HG03139 (cell line): ENCODE measurements around the gene PDE6D.
"Not testable (repeated sequence)": the region's sequence is repeated elsewhere in the genome, so short reads cannot be mapped to it uniquely, and the experiment has no call there.

Experiments used
- ATAC-seq: cut with Tn5 transposase; IDR thresholded peaks from one replicate; pipeline ENCODE4 v1.9.1; 2021; ENCODE audit not compliant: unreplicated experiment

The PDE6D gene

DNA sequence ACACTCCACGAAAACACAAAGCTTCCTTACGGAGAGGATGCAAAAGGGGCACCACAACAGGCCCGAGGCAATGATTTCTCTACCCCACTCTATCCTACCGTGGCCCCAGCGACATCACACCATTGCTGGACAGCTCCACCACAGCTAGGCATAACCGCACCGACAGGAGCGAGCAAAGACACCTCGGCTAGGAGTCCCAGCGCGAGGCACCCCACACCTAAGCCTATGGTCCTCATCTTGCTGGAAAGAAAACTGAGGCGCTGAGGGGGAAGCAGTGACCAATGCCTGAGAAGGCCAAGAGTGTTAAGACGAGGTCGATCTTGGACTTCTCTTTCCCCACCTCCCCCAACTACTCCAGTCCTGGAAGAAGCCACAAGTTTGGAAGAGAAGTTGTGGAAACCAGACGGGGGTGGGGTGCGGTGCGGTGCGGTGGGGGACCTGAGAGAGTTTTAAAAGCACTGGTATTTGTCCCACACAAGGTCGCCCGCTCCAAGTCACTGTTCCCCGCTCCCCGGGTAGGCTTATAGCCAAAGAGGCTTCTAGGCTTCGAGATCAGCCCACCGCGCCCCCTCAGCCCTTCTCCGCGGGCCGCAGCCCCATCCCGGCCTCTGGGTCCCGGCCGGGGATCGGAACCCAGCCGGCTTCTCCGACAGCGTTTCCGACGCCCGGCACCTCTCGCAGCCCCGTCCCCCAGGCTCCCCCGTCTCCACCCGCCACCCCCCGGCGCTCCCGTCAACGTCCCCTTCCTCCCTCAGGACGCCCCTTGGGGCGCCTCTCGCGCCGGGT, 766 bp downstream of the PDE6D start:
- ATAC-seq: no peak

- ATAC-seq: no peak
Measured at GRCh38 chr2:231769170-231770136, 11.6 kb downstream of the PDE6D start.

DNA sequence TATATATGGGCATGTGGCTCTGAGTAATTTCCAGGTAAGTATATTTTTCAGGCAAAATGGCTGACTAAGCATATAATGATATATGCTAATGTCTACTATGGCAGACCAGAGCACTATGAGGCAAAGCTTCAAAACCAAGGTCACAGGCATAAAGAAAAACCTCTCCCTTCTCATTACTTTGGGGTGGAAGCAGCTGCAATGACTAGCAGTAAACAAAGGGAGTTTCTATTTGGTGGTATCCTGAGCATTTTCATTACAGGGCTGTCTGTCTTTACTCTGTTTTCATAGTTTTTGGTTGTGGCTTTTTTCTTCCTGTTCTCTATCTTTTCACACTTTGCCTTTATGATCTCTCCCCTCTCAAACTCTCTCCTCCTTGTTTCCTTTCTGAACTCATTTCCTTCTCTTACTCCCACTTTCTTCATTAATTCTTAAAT, 15.6 kb downstream of the PDE6D start:
- no peak for ATAC-seq

GRCh38 chr2:231764760-231765159, 16.3 kb downstream of the PDE6D start:
- no peak for ATAC-seq

DNA sequence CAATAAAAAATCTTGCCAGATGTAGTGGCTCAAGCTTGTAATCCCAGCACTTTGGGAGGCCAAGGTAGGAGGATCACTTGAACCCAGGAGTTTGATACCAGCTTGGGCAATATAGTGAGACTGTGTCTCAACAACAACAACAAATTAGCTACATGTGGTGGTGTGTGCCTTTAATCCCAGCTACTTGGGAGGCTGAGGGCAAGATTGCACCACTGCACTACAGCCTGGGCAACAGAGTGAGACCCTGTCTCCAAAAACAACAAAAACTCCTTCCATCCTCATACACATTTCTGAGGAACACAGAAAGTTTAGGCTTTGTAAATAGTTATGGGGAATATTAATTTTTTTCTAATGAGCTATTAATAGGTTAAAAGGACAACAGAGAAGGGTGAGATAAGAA, 17.0 kb downstream of the PDE6D start:
- no peak for ATAC-seq

DNA sequence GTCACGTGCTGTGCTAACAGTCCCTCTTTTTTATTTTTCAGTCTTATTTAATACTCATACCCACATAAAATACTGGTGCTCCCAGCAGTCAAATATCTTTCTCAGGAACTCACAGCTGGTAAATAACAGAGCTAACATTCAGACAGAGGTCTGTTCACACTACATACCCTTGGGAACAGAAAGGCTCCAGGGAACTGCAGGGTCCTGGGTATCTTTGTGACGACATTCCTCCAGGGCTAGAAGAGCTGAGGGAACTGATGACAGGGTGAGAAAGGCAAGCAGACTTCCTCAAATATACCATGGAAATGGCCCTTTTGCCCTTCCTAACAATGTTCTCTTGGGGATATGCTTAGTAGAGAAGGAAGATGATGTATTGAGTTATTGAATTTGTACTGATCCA, 19.3 kb downstream of the PDE6D start:
- ATAC-seq: no peak

GRCh38 chr2:231752061-231752460, 29.0 kb downstream of the PDE6D start:
- no peak for ATAC-seq

GRCh38 chr2:231751042-231751815, 29.9 kb downstream of the PDE6D start:
- no peak for ATAC-seq

GRCh38 chr2:231749016-231749415, 32.1 kb downstream of the PDE6D start:
- ATAC-seq: not testable (repeated sequence)

DNA sequence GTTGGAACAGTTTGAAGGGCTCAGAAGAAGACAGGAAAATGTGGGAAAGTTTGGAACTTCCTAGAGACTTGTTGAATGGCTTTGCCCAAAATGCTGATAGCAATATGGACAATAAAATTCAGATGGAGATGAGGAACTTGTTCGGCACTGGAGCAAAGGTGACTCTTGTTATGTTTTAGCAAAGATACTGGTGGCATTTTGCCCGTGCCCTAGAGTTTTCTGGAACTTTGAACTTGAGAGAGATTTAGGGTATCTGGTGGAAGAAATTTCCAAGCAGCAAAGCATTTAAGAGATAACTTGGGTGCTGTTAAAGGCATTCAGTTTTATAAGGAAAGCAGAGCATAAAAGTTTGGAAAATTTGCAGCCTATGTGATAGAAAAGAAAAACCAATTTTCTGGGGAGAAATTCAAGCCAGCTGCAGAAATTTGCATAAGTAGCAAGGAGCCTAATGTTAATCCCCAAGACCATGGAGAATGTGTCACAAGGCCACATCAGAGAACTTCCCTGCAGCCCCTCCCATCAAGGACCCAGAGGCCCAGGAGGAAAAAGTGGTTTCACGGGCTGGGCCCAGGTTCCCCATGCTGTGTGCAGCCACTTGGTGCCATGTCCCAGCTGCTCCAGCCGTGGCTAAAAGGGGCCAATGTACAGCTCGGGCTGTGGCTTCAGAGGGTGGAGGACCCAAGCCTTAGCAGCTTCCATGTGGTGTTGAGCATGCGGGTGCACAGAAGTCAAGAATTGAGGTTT, 32.8 kb downstream of the PDE6D start:
- not testable (repeated sequence) for ATAC-seq

DNA sequence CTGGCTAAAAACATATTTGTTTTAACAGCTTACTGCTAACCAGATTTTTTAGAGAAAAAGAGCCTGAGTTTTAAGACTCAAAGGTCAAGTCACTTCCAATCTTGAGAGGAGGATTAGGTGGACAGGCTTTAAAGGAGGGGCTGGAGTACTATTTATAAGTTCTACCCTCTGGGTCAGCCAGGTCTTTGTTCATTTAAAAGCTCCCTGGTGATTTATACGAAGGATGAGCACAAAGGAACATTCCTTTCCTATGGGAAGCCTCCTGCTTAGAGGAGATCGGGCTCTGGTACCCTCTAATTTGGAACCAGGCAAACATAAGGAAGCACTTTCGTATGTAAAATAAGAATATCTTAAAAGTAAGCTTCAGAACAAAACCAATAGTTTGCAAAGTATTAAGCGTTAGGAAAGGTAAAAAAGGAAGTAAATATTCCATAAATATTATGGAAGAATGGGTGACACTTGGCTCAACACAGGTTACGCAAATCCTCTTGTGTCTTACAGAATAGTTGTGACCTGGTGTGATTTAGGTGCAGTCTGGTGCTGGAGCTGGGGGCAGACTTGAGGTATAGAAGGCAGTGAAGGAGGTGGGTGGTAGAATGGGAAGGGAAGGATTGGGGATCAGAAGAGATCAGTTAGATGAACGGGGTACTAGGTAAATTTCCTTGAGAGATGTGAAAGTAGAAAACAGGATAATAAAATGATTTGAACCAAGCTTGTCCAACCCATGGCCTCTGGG, 35.6 kb downstream of the PDE6D start:
- no peak for ATAC-seq

- ATAC-seq: no peak
Measured at GRCh38 chr2:231743376-231744116, 37.5 kb downstream of the PDE6D start.

DNA sequence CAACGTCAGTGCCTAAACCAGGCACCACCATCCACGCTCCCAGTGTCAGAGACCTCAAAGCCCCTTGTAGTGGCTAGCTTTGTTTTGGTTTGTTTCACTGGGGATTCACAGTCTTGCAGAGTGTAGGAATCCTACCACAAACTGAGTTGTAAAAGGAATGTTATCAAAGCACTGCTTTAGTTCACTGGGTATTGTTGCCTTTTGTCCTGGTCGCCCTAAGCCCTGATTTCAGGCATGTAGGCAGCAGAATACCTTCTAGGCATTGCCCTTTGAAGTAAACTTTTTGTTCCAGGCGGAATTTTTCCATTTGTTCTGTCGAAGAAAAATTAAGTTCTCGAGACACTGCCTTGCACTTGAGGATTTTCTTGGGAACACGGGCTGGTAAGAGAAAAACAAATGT, 43.3 kb downstream of the PDE6D start:
- no peak for ATAC-seq

DNA sequence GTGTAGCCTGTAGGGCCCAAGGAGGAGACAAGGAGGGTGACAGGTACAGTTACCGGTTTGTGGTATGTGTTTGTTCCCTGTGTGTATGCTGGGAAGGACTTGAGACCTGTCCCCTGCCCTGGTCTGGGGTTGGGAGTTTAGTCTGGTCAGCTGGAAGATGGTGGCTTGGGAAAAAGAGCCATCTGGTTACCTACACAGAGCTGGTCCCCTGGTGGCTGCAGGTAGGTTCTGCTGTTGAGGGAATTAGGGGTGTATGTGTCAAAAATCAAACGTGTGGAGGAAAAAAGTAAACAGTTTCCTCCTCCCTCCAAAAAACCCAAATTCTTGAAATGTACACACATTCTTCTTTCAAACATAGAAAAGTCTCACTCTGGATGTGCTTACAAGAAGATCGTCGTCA, 48.5 kb downstream of the PDE6D start:
- no peak for ATAC-seq

DNA sequence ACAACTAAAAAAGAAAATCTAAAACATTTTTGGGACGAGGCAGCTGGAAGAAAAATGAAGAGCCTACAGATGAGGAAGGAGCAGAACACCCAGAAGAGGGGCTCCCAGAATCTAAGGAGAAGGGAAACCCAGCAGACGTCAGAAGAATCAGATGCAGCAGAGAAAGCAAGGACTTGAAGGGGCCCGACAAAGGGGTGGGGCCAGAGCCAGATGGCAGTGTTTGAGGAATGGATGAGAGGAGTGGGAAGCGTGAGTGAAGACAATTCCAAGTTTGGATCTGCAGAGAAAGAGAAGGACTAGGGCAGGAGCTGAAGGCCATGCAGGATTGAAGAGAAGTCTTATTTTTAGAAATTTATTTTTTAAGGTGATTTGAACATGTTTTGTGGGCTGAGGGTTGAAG, 53.5 kb downstream of the PDE6D start:
- no peak for ATAC-seq

DNA sequence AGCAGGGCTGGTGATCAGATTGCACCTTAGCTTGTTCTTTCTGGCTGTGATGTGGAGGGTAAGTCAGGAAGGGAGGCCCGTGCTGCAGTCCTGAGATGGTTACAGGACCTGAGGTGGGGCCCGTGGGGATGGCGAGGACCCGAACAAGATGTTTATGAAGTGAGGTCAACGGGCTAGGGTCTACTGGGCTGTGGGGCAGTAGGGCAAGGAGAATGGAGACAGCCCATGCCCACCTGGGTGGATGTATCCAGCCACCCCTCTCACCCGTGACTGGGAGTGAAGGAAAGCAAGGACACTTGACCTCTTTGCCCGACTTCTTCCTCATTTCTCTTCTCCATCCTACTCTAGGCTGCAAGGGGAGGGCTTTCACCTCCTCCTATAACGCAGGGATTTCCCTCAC, 54.8 kb downstream of the PDE6D start:
- no peak for ATAC-seq

DNA sequence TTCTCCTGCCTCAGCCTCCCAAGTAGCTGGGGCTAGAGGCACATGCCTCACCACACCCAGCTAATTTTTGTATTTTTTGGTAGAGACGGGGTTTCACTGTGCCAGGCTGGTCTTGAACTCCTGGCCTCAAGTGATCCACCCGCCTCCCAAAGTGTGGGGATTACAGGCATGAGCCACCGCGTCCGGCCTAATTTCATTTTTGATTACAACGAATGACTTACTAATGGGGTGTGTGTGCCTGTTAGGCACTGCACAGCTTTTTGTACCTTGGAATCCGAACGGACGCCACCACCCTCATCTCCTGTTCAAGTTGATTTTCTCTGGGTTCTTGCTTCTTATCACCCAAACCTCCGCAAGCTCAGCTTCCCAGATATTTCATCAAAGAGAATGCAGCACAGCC, 55.6 kb downstream of the PDE6D start:
- no peak for ATAC-seq

DNA sequence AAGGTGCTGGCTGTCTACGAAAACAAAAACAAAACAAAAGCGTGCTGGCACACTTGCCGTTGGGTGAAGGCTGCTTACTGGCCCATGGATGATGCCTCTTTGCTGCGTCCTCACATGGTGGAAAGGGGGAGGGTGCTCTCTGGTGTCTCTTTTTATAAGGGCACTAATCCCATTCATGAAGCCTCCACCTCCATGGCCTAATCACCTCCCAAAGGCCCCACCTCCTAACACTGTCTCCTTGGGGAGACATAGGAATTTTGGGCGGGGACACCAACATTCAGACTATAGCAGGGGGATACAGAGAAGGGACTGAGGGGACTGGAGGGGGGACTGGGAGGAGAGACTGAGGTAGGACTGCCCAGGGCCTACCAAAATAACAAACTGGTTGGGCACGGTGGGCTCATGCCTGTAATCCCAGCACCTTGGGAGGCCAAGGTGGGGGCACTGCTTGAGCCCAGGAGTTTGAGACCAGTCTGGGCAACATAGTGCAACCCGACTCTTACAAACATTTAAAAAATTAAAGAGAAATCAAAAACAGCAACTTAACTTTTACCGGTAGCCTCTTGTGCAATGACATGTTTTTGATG, 58.3 kb downstream of the PDE6D start:
- ATAC-seq: no peak
